HCT116 (cell line): Measurements from ENCODE around the gene NGEF. TPM values are rescaled to one million over a fixed set of nuclear protein-coding genes. Genes with fewer than 3 reads are reported as not detected.

Experiments used
- ATAC-seq: fragments of 200-7000 bp; cut with Tn5 transposase; 2 replicates; pipeline ENCODE4 v1.9.1; 2020; ENCODE audit warnings: mild to moderate bottlenecking, moderate library complexity
- BruUV-seq: library from RNA; stranded (reverse); fragments of 400-500 nt; replicated peaks from 2 replicates; lab custom pipeline; 2021; lab: Mats Ljungman, UMichigan
- CTCF ChIA-PET: fragments of 300-600 bp; sonication (Branson Sonifier 250); formaldehyde crosslinking; loops from one replicate; lab custom pipeline; 2021; ENCODE audit warnings: antibody characterized with exemption; lab: Charles Lee
- POLR2A ChIA-PET: fragments of 300-600, 350-600 bp; sonication (Branson Sonifier 250); formaldehyde crosslinking; loops from one replicate; lab custom pipeline; 2021; ENCODE audit warnings: antibody characterized with exemption; lab: Charles Lee
- RAD21 ChIA-PET, 2 experiments: fragments of 300-600 bp; sonication (Branson Sonifier 250); formaldehyde crosslinking; loops; one replicate each; lab custom pipeline; 2023; ENCODE audit warnings: low total read pairs in 2 of 2; ENCODE audit not compliant: uncharacterized antibody in 2 of 2, unreplicated experiment in 2 of 2, low non-redundant PET in 1 of 2; lab: Charles Lee
- DNase-seq: peaks from one replicate; pipeline ENCODE4 v3.0.0-alpha.2; 2010; ENCODE audit warnings: low read depth, low spot score
- H2AFZ ChIP-seq: fragments of 200-600 bp; shearing (Covaris generic), sonication (generic); 2 replicates; pipeline ENCODE4 v1.6.1; 2017; ENCODE audit warnings: low read depth, mixed run types, mixed read lengths, antibody characterized with exemption, low read length; ENCODE audit not compliant: poor library complexity, severe bottlenecking
- H3K27ac ChIP-seq: 2 replicates; pipeline ENCODE4 v1.5.1; 2012; ENCODE audit warnings: low read depth, low read length
- H3K27me3 ChIP-seq: fragments of 200-600 bp; sonication (generic); 2 replicates; pipeline ENCODE4 v1.6.1; 2016; ENCODE audit warnings: mixed run types, low read length, mixed read lengths; ENCODE audit not compliant: insufficient read depth
- H3K36me3 ChIP-seq, 2 experiments: fragments of 200-500 bp in 1 of 2; fragments of 200-600 bp in 1 of 2; sonication (Bioruptor generic) in 1 of 2; sonication (generic) in 1 of 2; 2 replicates each; pipeline versions ENCODE4 v1.5.1 to v1.6.1; 2014 to 2016; ENCODE audit warnings: low read length in 2 of 2, inconsistent platforms in 1 of 2, mixed read lengths in 1 of 2, mixed run types in 1 of 2; ENCODE audit not compliant: insufficient read depth in 2 of 2, control insufficient read depth in 1 of 2
- H3K4me1 ChIP-seq, 2 experiments: fragments of 200-600 bp in 1 of 2; sonication (generic) in 1 of 2; 2 replicates each; pipeline versions ENCODE4 v1.5.1 to v1.6.1; 2012 to 2017; ENCODE audit warnings: low read length in 2 of 2, inconsistent platforms in 1 of 2, mild to moderate bottlenecking in 1 of 2, mixed read lengths in 1 of 2, mixed run types in 1 of 2, moderate library complexity in 1 of 2; ENCODE audit not compliant: insufficient read depth in 2 of 2, control insufficient read depth in 1 of 2
- H3K4me2 ChIP-seq: fragments of 200-600 bp; sonication (generic); 2 replicates; pipeline ENCODE4 v1.6.1; 2017; ENCODE audit warnings: mixed run types, low read length, mixed read lengths
- H3K4me3 ChIP-seq, 2 experiments: fragments of 200-600 bp in 1 of 2; sonication (generic) in 1 of 2; replicated peaks in 1 of 2; 2 replicates each; pipeline ENCODE4 v1.5.1; 2011 to 2016; ENCODE audit warnings: low read length in 2 of 2, control low read depth in 1 of 2, low read depth in 1 of 2, mild to moderate bottlenecking in 1 of 2, mixed read lengths in 1 of 2, mixed run types in 1 of 2
- H3K79me2 ChIP-seq: fragments of 200-600 bp; sonication (generic); 2 replicates; pipeline ENCODE4 v1.6.1; 2017; ENCODE audit warnings: mild to moderate bottlenecking, mixed run types, low read length, moderate library complexity, mixed read lengths; ENCODE audit not compliant: insufficient read depth
- H3K9ac ChIP-seq: fragments of 200-600 bp; sonication (generic); 2 replicates; pipeline ENCODE4 v1.6.1; 2016; ENCODE audit warnings: low read length, mixed read lengths
- H3K9me2 ChIP-seq: fragments of 200-600 bp; sonication (generic), shearing (Covaris generic); 2 replicates; pipeline ENCODE4 v1.6.1; 2017; ENCODE audit warnings: mixed run types, mild to moderate bottlenecking, moderate library complexity; ENCODE audit not compliant: insufficient read depth
- H3K9me3 ChIP-seq, 2 experiments: fragments of 200-500 bp in 1 of 2; fragments of 200-600 bp in 1 of 2; sonication (Bioruptor generic) in 1 of 2; sonication (generic) in 1 of 2; 2 replicates each; pipeline ENCODE4 v1.6.1; 2014 to 2017; ENCODE audit warnings: low read length in 2 of 2, mixed read lengths in 2 of 2, inconsistent platforms in 1 of 2, low read depth in 1 of 2, mild to moderate bottlenecking in 1 of 2, mixed run types in 1 of 2, moderate library complexity in 1 of 2; ENCODE audit not compliant: control insufficient read depth in 1 of 2, insufficient read depth in 1 of 2
- H4K20me1 ChIP-seq: fragments of 200-600 bp; sonication (generic), shearing (Covaris generic); 2 replicates; pipeline ENCODE4 v1.6.1; 2017; ENCODE audit warnings: mixed run types, mild to moderate bottlenecking, moderate library complexity; ENCODE audit not compliant: insufficient read depth
- CBX3 ChIP-seq: IDR thresholded peaks from 2 replicates; pipeline ENCODE4 v1.6.1; 2012; ENCODE audit warnings: low read depth
- CEBPB ChIP-seq: IDR thresholded peaks from 2 replicates; pipeline ENCODE4 v1.6.1; 2012; ENCODE audit warnings: low read depth
- CTCF ChIP-seq, 3 experiments: fragments of 200-600 bp in 1 of 3; sonication (generic) in 1 of 3; IDR thresholded peaks in 2 of 3; conservative IDR thresholded peaks in 1 of 3; 2 replicates each; pipeline ENCODE4 v1.5.1; 2012 to 2017; ENCODE audit warnings: low read depth in 2 of 3, low read length in 2 of 3, antibody characterized with exemption in 1 of 3, borderline replicate concordance in 1 of 3, control low read depth in 1 of 3, mild to moderate bottlenecking in 1 of 3, mixed read lengths in 1 of 3, mixed run types in 1 of 3, moderate library complexity in 1 of 3; ENCODE audit not compliant: insufficient read depth in 1 of 3
- EGR1 ChIP-seq: IDR thresholded peaks from 2 replicates; pipeline ENCODE4 v1.6.1; 2012; ENCODE audit warnings: low read depth
- ELF1 ChIP-seq: IDR thresholded peaks from 2 replicates; pipeline ENCODE4 v1.6.1; 2012; ENCODE audit warnings: low read depth, borderline replicate concordance
- EZH2phosphoT487 ChIP-seq: fragments of 200-600 bp; IDR thresholded peaks from 2 replicates; pipeline ENCODE4 v1.6.1; 2018; ENCODE audit warnings: antibody characterized with exemption, borderline replicate concordance
- FOSL1 ChIP-seq: IDR thresholded peaks from 2 replicates; pipeline ENCODE4 v1.6.1; 2012; ENCODE audit warnings: low read depth
- JUND ChIP-seq: IDR thresholded peaks from 2 replicates; pipeline ENCODE4 v1.6.1; 2012
- POLR2A ChIP-seq: IDR thresholded peaks from 2 replicates; pipeline ENCODE4 v1.7.0; 2011; ENCODE audit warnings: borderline replicate concordance; ENCODE audit not compliant: insufficient read depth, insufficient read length; ENCODE audit errors: extremely low read depth
- RAD21 ChIP-seq: IDR thresholded peaks from 2 replicates; pipeline ENCODE4 v1.6.1; 2012; ENCODE audit warnings: low read depth, mild to moderate bottlenecking
- SP1 ChIP-seq: IDR thresholded peaks from 2 replicates; pipeline ENCODE4 v1.6.1; 2012; ENCODE audit warnings: low read depth
- SRF ChIP-seq: IDR thresholded peaks from 2 replicates; pipeline ENCODE4 v1.6.1; 2012; ENCODE audit warnings: low read depth
- TCF7L2 ChIP-seq: IDR thresholded peaks from 2 replicates; pipeline ENCODE4 v1.7.0; 2011; ENCODE audit warnings: borderline replicate concordance, inconsistent platforms; ENCODE audit not compliant: insufficient read depth, insufficient read length; ENCODE audit errors: extremely low read depth
- YY1 ChIP-seq: IDR thresholded peaks from 2 replicates; pipeline ENCODE4 v1.6.1; 2011; ENCODE audit warnings: low read length, low read depth, moderate library complexity, mild to moderate bottlenecking; ENCODE audit not compliant: insufficient replicate concordance; ENCODE audit errors: extremely low read depth
- ZBTB33 ChIP-seq: IDR thresholded peaks from 2 replicates; pipeline ENCODE4 v1.6.1; 2011; ENCODE audit warnings: mild to moderate bottlenecking, low read length, moderate library complexity; ENCODE audit not compliant: insufficient replicate concordance; ENCODE audit errors: extremely low read depth
- intact Hi-C: fragments of 100-400 bp; cut with micrococcal nuclease; formaldehyde crosslinking; loops from 2 replicates; pipeline ENCODE4 v1.10.0; 2022
- total RNA-seq: library from RNA; stranded (reverse); gene quantifications from one replicate; pipeline ENCODE4 v1.2.1, GENCODE V29; 2021; ENCODE audit not compliant: unreplicated experiment
- TF ChIP-seq, protein P1 (sequence below): IDR thresholded peaks from 2 replicates; pipeline ENCODE4 v1.6.1; 2012

The NGEF gene
- total RNA-seq, 1 experiment from 2014 or later = 12.6 TPM

GRCh38 chr2:233023761-233024410 lies 10.8 kb upstream of the NGEF start:
- Histone ChIP-seq H3K9me2 (no peaks in the 10 kb centered on the region), H3K4me3 (no peak overlapping the region), H4K20me1 (no peaks in the 10 kb centered on the region), H2AFZ (no peak overlapping the region), H3K36me3 (no peaks in the 10 kb centered on the region), H3K4me2 (no peak overlapping the region), H3K9me3 (no peaks in the 10 kb centered on the region), H3K79me2 (no peaks in the 10 kb centered on the region), H3K27ac (no peak overlapping the region), H3K9ac (no peak overlapping the region), H3K4me1 (peaks cover 10 to 34% of the 10 kb centered on the region in 2 experiments; a peak in 3 of 4 replicates), H3K27me3 (no peaks in the 10 kb centered on the region)
- BruUV-seq = no TSS peak
- ChIA-PET POLR2A (no interaction called here), RAD21 (no interaction called here), CTCF (no interaction called here)
- DNase-seq (no peak), ATAC-seq (no peak)
- intact Hi-C loops = no loop called here
- TF ChIP-seq CEBPB = no peak
- no peak for TF ChIP-seq CBX3

- Histone ChIP-seq H3K27ac (no peak overlapping the region), H4K20me1 (no peaks in the 10 kb centered on the region), H3K4me1 (peaks cover 7 to 28% of the 10 kb centered on the region in 2 experiments; a peak in 3 of 4 replicates), H2AFZ (no peak overlapping the region), H3K36me3 (no peaks in the 10 kb centered on the region), H3K27me3 (no peaks in the 10 kb centered on the region), H3K9me3 (no peaks in the 10 kb centered on the region), H3K9ac (no peak overlapping the region), H3K4me2 (no peak overlapping the region), H3K79me2 (no peaks in the 10 kb centered on the region), H3K9me2 (no peaks in the 10 kb centered on the region), H3K4me3 (no peak overlapping the region)
- intact Hi-C loops = no loop called here
- ChIA-PET POLR2A (no interaction called here), CTCF (no interaction called here), RAD21 (no interaction called here)
- DNase-seq (no peak), ATAC-seq (no peak)
- BruUV-seq = no TSS peak
- TF ChIP-seq POLR2A (no peak), EZH2phosphoT487 (no peak), EGR1 (no peak), CTCF (IDR thresholded peaks at IDR 0.05 in 2 of 3, conservative IDR thresholded peaks at IDR 0.05 in 1 of 3; ENCODE audit: borderline replicate concordance in 1 of 3, insufficient read depth in 1 of 3, low read depth in 2 of 3, low read length in 2 of 3) (no peak), SP1 (no peak), ZBTB33 (no peak), RAD21 (no peak), CEBPB (no peak), TCF7L2 (no peak), YY1 (no peak), ELF1 (no peak), SRF (no peak), JUND (no peak), FOSL1 (no peak)
- TF ChIP-seq, protein P1, sequence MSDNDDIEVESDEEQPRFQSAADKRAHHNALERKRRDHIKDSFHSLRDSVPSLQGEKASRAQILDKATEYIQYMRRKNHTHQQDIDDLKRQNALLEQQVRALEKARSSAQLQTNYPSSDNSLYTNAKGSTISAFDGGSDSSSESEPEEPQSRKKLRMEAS = no peak
These were observed 10.1 kb upstream of the NGEF start for GRCh38 chr2:233023007-233023760.
